GM18498 (cell line): Measurements from ENCODE around the gene CARMIL3.

Source experiments
- ATAC-seq: cut with Tn5 transposase; IDR thresholded peaks from one replicate; pipeline ENCODE4 v1.9.1; 2021; ENCODE audit warnings: mild to moderate bottlenecking, moderate library complexity; ENCODE audit not compliant: unreplicated experiment

Gene CARMIL3

GRCh38 chr14:24113801-24114531 is 62.2 kb downstream of the CARMIL3 start:
- ATAC-seq, result peak; percentile 31

GRCh38 chr14:24114532-24115421 is 63.0 kb downstream of the CARMIL3 start, which contains the start of the genes DCAF11 and NRL:
Gene DCAF11, plus strand, starts transcription at chr14:24114777. Its CDS starts 818 bp downstream, at chr14:24115595.
Gene NRL, minus strand, starts transcription at chr14:24114949. Its CDS starts 32,101 bp downstream, at chr14:24082848.
- peak; percentile 87 for ATAC-seq

- ATAC-seq, result no peak
Observed at GRCh38 chr14:24115422-24116127, 63.8 kb downstream of the CARMIL3 start.

- ATAC-seq, result no peak
Observed at GRCh38 chr14:24116128-24116814, 64.5 kb downstream of the CARMIL3 start.

GRCh38 chr14:24117179-24117578 is 65.4 kb downstream of the CARMIL3 start:
- ATAC-seq, result no peak
